Endodermal cell (in vitro differentiated cells): ENCODE results near the gene KCNT2. TPM values are rescaled to one million over a fixed set of nuclear protein-coding genes. Genes with fewer than 3 reads are reported as not detected.

ENCODE experiments used
- DNase-seq: peaks from one replicate; pipeline ENCODE4 v3.0.0-alpha.2; 2017
- H3K27ac ChIP-seq: 2 replicates; pipeline ENCODE4 v1.5.1; 2013; ENCODE audit warnings: mild to moderate bottlenecking, low read depth, low read length, moderate library complexity
- H3K27me3 ChIP-seq: 2 replicates; pipeline ENCODE4 v1.6.1; 2013; ENCODE audit warnings: mild to moderate bottlenecking, low read length, moderate library complexity; ENCODE audit not compliant: insufficient read depth, control insufficient read depth, poor library complexity, severe bottlenecking
- H3K36me3 ChIP-seq: 2 replicates; pipeline ENCODE4 v1.7.0; 2013; ENCODE audit warnings: mild to moderate bottlenecking, low read length, moderate library complexity; ENCODE audit not compliant: control insufficient read depth, insufficient read depth
- H3K4me1 ChIP-seq: one replicate; pipeline ENCODE4 v1.7.0; 2013; ENCODE audit warnings: low read length; ENCODE audit not compliant: control insufficient read depth, insufficient read depth
- H3K4me3 ChIP-seq: 2 replicates; pipeline ENCODE4 v1.5.1; 2013; ENCODE audit warnings: mild to moderate bottlenecking, low read length, moderate library complexity
- H3K9ac ChIP-seq: 2 replicates; pipeline ENCODE4 v1.6.1; 2013; ENCODE audit warnings: mild to moderate bottlenecking, low read length, moderate library complexity; ENCODE audit not compliant: poor library complexity, severe bottlenecking; ENCODE audit errors: extremely low read depth
- H3K9me3 ChIP-seq: 2 replicates; pipeline ENCODE4 v1.6.1; 2013; ENCODE audit warnings: mild to moderate bottlenecking, low read length, moderate library complexity; ENCODE audit not compliant: control insufficient read depth
- H3K27ac Mint-ChIP-seq: 2 replicates; pipeline ENCODE4 v1.8.0; 2020; ENCODE audit warnings: mixed read lengths
- H3K27me3 Mint-ChIP-seq: 2 replicates; pipeline ENCODE4 v1.8.0; 2021; ENCODE audit warnings: mild to moderate bottlenecking, mixed read lengths; ENCODE audit not compliant: insufficient read depth
- H3K36me3 Mint-ChIP-seq: 2 replicates; pipeline ENCODE4 v1.8.0; 2020; ENCODE audit warnings: low read depth, mixed read lengths
- H3K4me1 Mint-ChIP-seq: 2 replicates; pipeline ENCODE4 v1.8.0; 2020; ENCODE audit warnings: mixed read lengths
- H3K4me3 Mint-ChIP-seq: 2 replicates; pipeline ENCODE4 v1.8.0; 2020; ENCODE audit warnings: mild to moderate bottlenecking, moderate library complexity, mixed read lengths
- H3K9me3 Mint-ChIP-seq: 2 replicates; pipeline ENCODE4 v1.8.0; 2020; ENCODE audit warnings: mild to moderate bottlenecking, mixed read lengths
- CTCF ChIP-seq: fragments of 200-600 bp; sonication (generic); conservative IDR thresholded peaks from 2 replicates; pipeline ENCODE4 v1.5.0; 2021; ENCODE audit warnings: antibody characterized with exemption, mild to moderate bottlenecking
- WGBS, 2 experiments: methylation state at CpG; one replicate each; pipeline versions ENCODE4 v1.1.5 to v1.1.7; 2013; ENCODE audit warnings: missing lambda C conversion rate in 2 of 2, mixed read lengths in 1 of 2; ENCODE audit not compliant: insufficient coverage in 1 of 2, insufficient read length in 1 of 2; 5-methylcytosine and 5-hydroxymethylcytosine counted together
- total RNA-seq, 2 donors: library from RNA; stranded (reverse); fragmentation: NEBNext Ultra II Directional in 1 of 2; extraction: Animal tissue kit (Norgen Biotek cat#: 25700) in 1 of 2; gene quantifications; 2 replicates in 1 of 2; 3 replicates in 1 of 2; pipeline ENCODE4 v1.2.1, GENCODE V29; 2021

The KCNT2 gene
- total RNA-seq, 2 donors from 2014 or later, result 9.1 to 12.1 TPM

- no peaks in the 10 kb centered on the region for H3K4me1 ChIP-seq
- no peak overlapping the region for H3K4me3 ChIP-seq
- H3K9me3 ChIP-seq, result peaks cover 2% of the 10 kb centered on the region
- no peak overlapping the region for H3K27ac ChIP-seq
- Mint-ChIP-seq H3K4me1 (no peaks in the 10 kb centered on the region), H3K27ac (no peak overlapping the region), H3K9me3 (peaks cover 2% of the 10 kb centered on the region), H3K27me3 (no peaks in the 10 kb centered on the region), H3K36me3 (no peaks in the 10 kb centered on the region), H3K4me3 (no peak overlapping the region)
- H3K27me3 ChIP-seq, result no peaks in the 10 kb centered on the region
- no peak for DNase-seq
- TF ChIP-seq CTCF, result no peak
- no peak overlapping the region for H3K9ac ChIP-seq
- no CpG with 5 or more reads among the region's 1 CpG for WGBS, 2 experiments
- H3K36me3 ChIP-seq, result no peaks in the 10 kb centered on the region
Measured at GRCh38 chr1:196623079-196623478, 14.8 kb upstream of the KCNT2 start.

GRCh38 chr1:196619721-196620120, 11.5 kb upstream of the KCNT2 start:
- Mint-ChIP-seq H3K9me3 (no peaks in the 10 kb centered on the region), H3K4me1 (no peaks in the 10 kb centered on the region), H3K4me3 (no peak overlapping the region), H3K27ac (no peak overlapping the region), H3K27me3 (no peaks in the 10 kb centered on the region), H3K36me3 (no peaks in the 10 kb centered on the region)
- Histone ChIP-seq H3K4me3 (no peak overlapping the region), H3K27me3 (no peaks in the 10 kb centered on the region), H3K27ac (no peak overlapping the region), H3K9me3 (no peaks in the 10 kb centered on the region), H3K36me3 (no peaks in the 10 kb centered on the region), H3K4me1 (no peaks in the 10 kb centered on the region), H3K9ac (no peak overlapping the region)
- no peak for TF ChIP-seq CTCF
- WGBS, 2 experiments, result 92% methylated on average over 2 of the region's 2 CpGs
- DNase-seq, result no peak

GRCh38 chr1:196611873-196612272, 3.6 kb upstream of the KCNT2 start:
- no peak for TF ChIP-seq CTCF
- no peak overlapping the region for H3K9ac ChIP-seq
- H3K36me3 ChIP-seq, result no peaks in the 10 kb centered on the region
- Mint-ChIP-seq H3K27me3 (no peaks in the 10 kb centered on the region), H3K4me1 (peaks cover 17% of the 10 kb centered on the region), H3K4me3 (no peak overlapping the region), H3K36me3 (no peaks in the 10 kb centered on the region), H3K27ac (no peak overlapping the region), H3K9me3 (no peaks in the 10 kb centered on the region)
- H3K4me3 ChIP-seq, result no peak overlapping the region
- WGBS, 2 experiments, result 71 to 81% methylated on average over 1 to 3 of the region's 3 CpGs
- H3K27me3 ChIP-seq, result no peaks in the 10 kb centered on the region
- peak; percentile 60 for DNase-seq
- no peaks in the 10 kb centered on the region for H3K9me3 ChIP-seq
- no peak overlapping the region for H3K27ac ChIP-seq
- H3K4me1 ChIP-seq, result no peaks in the 10 kb centered on the region
